Coronary artery (tissue), 2 donors: ENCODE data around the gene VSTM2B.
A peak's percentile ranks its signal among the peaks of the same experiment; 100 is the strongest.

Source experiments
- DNase-seq: peaks from one replicate; pipeline ENCODE4 v3.0.0-alpha.2; 2017; ENCODE audit warnings: low spot score
- H3K27ac ChIP-seq, 2 donors: fragments of 200-600 bp; sonication (generic); one replicate each; pipeline ENCODE4 v1.5.1; 2016 to 2019
- H3K4me3 ChIP-seq: fragments of 200-600 bp; sonication (generic); 2 replicates; pipeline ENCODE4 v1.5.1; 2016; ENCODE audit warnings: mild to moderate bottlenecking, moderate library complexity
- CTCF ChIP-seq: fragments of 200-600 bp; sonication (generic); IDR thresholded peaks from one replicate; pipeline ENCODE4 v1.5.1; 2019; ENCODE audit warnings: antibody characterized with exemption

VSTM2B gene

GRCh38 chr19:29606420-29606747 is 80.6 kb downstream of the VSTM2B start:
- TF ChIP-seq CTCF: no peak
- H3K27ac ChIP-seq: peak overlapping the region; percentile 93 to 94
- peak overlapping the region; percentile 74 for H3K4me3 ChIP-seq
- no peak for DNase-seq

- TF ChIP-seq CTCF: no peak
- Histone ChIP-seq H3K4me3 (no peak overlapping the region), H3K27ac (no peak overlapping the region)
- DNase-seq: no peak
Observed at GRCh38 chr19:29609636-29610035, 83.8 kb downstream of the VSTM2B start.

GRCh38 chr19:29610213-29610573 is 84.4 kb downstream of the VSTM2B start:
- no peak overlapping the region for H3K4me3 ChIP-seq
- no peak overlapping the region for H3K27ac ChIP-seq
- no peak for DNase-seq
- no peak for TF ChIP-seq CTCF

GRCh38 chr19:29610574-29611271 is 84.9 kb downstream of the VSTM2B start:
- Histone ChIP-seq H3K27ac (no peak overlapping the region), H3K4me3 (no peak overlapping the region)
- TF ChIP-seq CTCF: peak; percentile 75
- DNase-seq: peak; percentile 81

- TF ChIP-seq CTCF: no peak
- H3K4me3 ChIP-seq: no peak overlapping the region
- no peak overlapping the region for H3K27ac ChIP-seq
- no peak for DNase-seq
Observed at GRCh38 chr19:29612121-29612520, 86.3 kb downstream of the VSTM2B start.

- Histone ChIP-seq H3K27ac (no peak overlapping the region), H3K4me3 (no peak overlapping the region)
- TF ChIP-seq CTCF: no peak
- no peak for DNase-seq
Observed at GRCh38 chr19:29612801-29613595, 87.2 kb downstream of the VSTM2B start.

GRCh38 chr19:29614046-29614445 is 88.3 kb downstream of the VSTM2B start:
- no peak for TF ChIP-seq CTCF
- DNase-seq: no peak
- no peak overlapping the region for H3K4me3 ChIP-seq
- H3K27ac ChIP-seq: no peak overlapping the region
